Measurements from ENCODE around the gene TNFSF12.
"Not testable (repeated sequence)": the region's sequence is repeated elsewhere in the genome, so short reads cannot be mapped to it uniquely, and the experiment has no call there.

TNFSF12 gene

GRCh38 chr17:7583253-7584109 lies 34.6 kb downstream of the TNFSF12 start, which contains the start of gene MPDU1:
TSS of gene MPDU1 (plus strand) at chr17:7583852. CDS start at chr17:7583863, 11 bp downstream.
- peak; percentile 89 to 94 (median 90) for DNase-seq (ENCODE audit: low read depth in 4 of 4, low spot score in 1 of 4)

DNA sequence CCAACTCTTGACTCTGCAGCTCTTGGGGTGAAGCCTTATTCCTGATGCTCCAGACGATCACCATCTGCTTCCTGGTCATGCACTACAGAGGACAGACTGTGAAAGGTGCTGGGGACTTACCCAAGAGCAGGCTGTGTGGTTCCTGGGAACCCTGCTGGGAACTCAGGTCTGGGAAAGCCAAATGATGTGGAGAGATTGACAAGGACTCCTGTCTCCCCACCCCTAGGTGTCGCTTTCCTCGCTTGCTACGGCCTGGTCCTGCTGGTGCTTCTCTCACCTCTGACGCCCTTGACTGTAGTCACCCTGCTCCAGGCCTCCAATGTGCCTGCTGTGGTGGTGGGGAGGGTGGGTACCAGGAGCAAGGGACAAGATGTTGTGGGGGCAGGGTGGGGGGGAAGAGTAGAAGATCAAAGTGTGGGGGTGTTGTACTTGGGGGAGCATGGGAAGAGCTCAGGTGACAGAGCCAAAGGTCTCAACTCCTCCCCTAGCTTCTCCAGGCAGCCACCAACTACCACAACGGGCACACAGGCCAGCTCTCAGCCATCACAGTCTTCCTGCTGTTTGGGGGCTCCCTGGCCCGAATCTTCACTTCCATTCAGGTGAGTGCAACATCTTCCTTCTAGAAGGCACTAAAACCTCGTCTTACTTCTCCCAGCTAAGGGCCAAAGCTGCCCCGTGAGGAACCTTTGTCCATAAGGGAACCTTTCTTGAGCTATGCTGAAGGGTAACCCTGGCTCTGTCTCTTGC lies 38.0 kb downstream of the TNFSF12 start:
- DNase-seq (ENCODE audit: low read depth in 4 of 4, low spot score in 1 of 4): no peak

- no peak for DNase-seq (ENCODE audit: low read depth in 4 of 4, low spot score in 1 of 4)
Observed at GRCh38 chr17:7587420-7588151, 38.7 kb downstream of the TNFSF12 start.

- DNase-seq (ENCODE audit: low read depth in 4 of 4, low spot score in 1 of 4): no peak
Observed at GRCh38 chr17:7588553-7589203, 39.8 kb downstream of the TNFSF12 start.

- peak in 2 of 4 experiments; percentile 45 to 49 for DNase-seq (ENCODE audit: low read depth in 4 of 4, low spot score in 1 of 4)
Observed at GRCh38 chr17:7589204-7589868, 40.5 kb downstream of the TNFSF12 start.

GRCh38 chr17:7589891-7590691 lies 41.2 kb downstream of the TNFSF12 start, which contains the start of gene SOX15:
TSS of gene SOX15 (minus strand) at chr17:7590094. CDS start at chr17:7589676, 418 bp downstream.
- DNase-seq (ENCODE audit: low read depth in 4 of 4, low spot score in 1 of 4): no peak

GRCh38 chr17:7590743-7591142 lies 41.9 kb downstream of the TNFSF12 start:
- no peak for DNase-seq (ENCODE audit: low read depth in 4 of 4, low spot score in 1 of 4)

DNA sequence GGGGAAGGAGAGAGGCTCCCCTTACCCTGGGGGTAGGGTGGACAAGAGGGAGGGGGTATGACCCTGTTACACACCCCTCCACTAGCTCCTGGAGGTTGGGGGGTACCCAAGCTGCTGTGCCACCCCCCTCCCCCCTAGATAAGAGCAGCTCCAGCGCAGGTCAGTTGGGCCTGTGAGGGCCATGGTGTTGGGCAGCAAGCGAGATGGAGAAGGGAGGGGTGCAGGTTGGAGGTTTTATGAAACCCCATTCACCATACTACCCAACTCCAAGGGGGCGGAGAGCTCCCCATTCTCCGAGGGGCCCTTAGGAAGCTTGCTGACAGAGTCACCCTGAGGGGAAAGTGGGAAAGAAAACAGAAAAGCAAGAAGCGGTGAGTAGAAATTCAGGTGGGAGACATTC lies 42.7 kb downstream of the TNFSF12 start:
- no peak for DNase-seq (ENCODE audit: low read depth in 4 of 4, low spot score in 1 of 4)

DNA sequence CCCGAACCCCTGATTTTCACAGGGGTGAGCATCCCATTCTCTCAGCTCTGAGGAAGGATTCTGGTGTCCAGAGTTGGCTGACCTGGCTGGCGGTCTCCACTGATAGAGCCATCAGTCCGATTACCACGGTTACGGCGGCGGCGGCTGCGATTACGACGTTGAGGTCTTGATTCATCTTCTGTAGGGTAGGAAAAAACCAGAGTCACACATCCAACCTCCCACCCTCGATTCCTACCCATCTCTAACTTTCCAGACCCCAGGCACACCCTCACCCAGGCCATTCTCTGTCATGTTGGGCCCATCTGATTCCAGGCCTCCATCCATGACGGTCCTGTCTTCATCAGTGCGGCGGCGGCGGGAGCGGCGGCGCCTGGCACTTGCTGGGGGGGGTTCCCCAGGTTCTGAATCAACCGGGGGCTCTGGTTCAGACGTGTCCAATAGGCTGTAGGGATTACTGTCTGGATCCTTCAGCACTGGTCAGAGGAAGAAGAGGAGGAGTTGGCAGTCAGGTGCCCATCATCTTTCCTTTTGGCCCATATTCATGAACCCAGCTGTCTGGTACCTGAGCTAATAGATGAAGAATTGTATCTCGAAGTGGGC lies 43.7 kb downstream of the TNFSF12 start:
- no peak for DNase-seq (ENCODE audit: low read depth in 4 of 4, low spot score in 1 of 4)

- DNase-seq (ENCODE audit: low read depth in 4 of 4, low spot score in 1 of 4): no peak
Observed at GRCh38 chr17:7593296-7593695, 44.4 kb downstream of the TNFSF12 start.

DNA sequence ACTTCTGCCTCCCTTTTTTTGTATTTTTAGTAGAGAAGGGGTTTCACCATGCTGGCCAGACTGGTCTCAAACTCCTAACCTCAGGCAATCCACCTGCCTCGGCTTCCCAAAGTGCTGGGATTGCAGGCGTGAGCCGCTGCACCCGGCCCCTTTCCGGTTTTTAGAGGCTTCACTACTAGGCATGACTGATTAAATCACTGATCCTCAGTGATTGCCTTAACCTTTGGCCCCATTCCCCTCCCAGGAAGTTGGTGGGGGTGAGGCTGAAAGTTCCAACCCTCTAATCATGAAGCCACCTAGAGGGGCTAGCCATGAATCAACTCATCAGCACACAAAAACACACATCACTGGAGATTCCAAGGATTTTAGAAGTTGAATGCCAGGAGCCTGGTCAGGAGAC lies 48.7 kb downstream of the TNFSF12 start:
- not testable (repeated sequence) for DNase-seq (ENCODE audit: low read depth in 4 of 4, low spot score in 1 of 4)

GRCh38 chr17:7606280-7606679 lies 57.4 kb downstream of the TNFSF12 start:
- no peak for DNase-seq (ENCODE audit: low read depth in 4 of 4, low spot score in 1 of 4)
